Measurements from ENCODE around the gene TCEA2.

Gene TCEA2

GRCh38 chr20:64042054-64042781, 20.8 kb upstream of the TCEA2 start:
- Histone ChIP-seq H3K4me3 (ENCODE audit: extremely low read depth, insufficient read depth, low read length, poor library complexity, severe bottlenecking) (peak overlapping the region; percentile 23), H3K36me3 (ENCODE audit: control insufficient read depth, insufficient read depth, low read length) (peaks cover 3% of the 10 kb centered on the region), H3K4me1 (ENCODE audit: control insufficient read depth, insufficient read depth, low read length, poor library complexity, severe bottlenecking) (peaks cover 11% of the 10 kb centered on the region), H3K9me3 (ENCODE audit: control insufficient read depth, low read length) (no peaks in the 10 kb centered on the region), H3K27ac (ENCODE audit: low read depth, low read length, severe bottlenecking) (no peak overlapping the region)
- 5 to 8% methylated on average over 12 to 25 of the region's 55 CpGs for WGBS, 2 experiments (ENCODE audit: insufficient coverage in 2 of 2)

GRCh38 chr20:64043768-64044167, 19.2 kb upstream of the TCEA2 start:
- no peak overlapping the region for H3K4me3 ChIP-seq (ENCODE audit: extremely low read depth, insufficient read depth, low read length, poor library complexity, severe bottlenecking)
- no peaks in the 10 kb centered on the region for H3K9me3 ChIP-seq (ENCODE audit: control insufficient read depth, low read length)
- peaks cover 4% of the 10 kb centered on the region for H3K36me3 ChIP-seq (ENCODE audit: control insufficient read depth, insufficient read depth, low read length)
- peaks cover 11% of the 10 kb centered on the region for H3K4me1 ChIP-seq (ENCODE audit: control insufficient read depth, insufficient read depth, low read length, poor library complexity, severe bottlenecking)
- WGBS, 2 experiments (ENCODE audit: insufficient coverage in 2 of 2) = 96 to 100% methylated on average over 3 of the region's 9 CpGs
- H3K27ac ChIP-seq (ENCODE audit: low read depth, low read length, severe bottlenecking) = no peak overlapping the region

GRCh38 chr20:64044484-64045247, 18.3 kb upstream of the TCEA2 start:
- peaks cover 4% of the 10 kb centered on the region for H3K36me3 ChIP-seq (ENCODE audit: control insufficient read depth, insufficient read depth, low read length)
- no peak overlapping the region for H3K4me3 ChIP-seq (ENCODE audit: extremely low read depth, insufficient read depth, low read length, poor library complexity, severe bottlenecking)
- H3K4me1 ChIP-seq (ENCODE audit: control insufficient read depth, insufficient read depth, low read length, poor library complexity, severe bottlenecking) = peaks cover 12% of the 10 kb centered on the region
- no peak overlapping the region for H3K27ac ChIP-seq (ENCODE audit: low read depth, low read length, severe bottlenecking)
- H3K9me3 ChIP-seq (ENCODE audit: control insufficient read depth, low read length) = no peaks in the 10 kb centered on the region
- WGBS, 2 experiments (ENCODE audit: insufficient coverage in 2 of 2) = 71 to 79% methylated on average over 8 of the region's 14 CpGs

GRCh38 chr20:64045346-64046011, 17.5 kb upstream of the TCEA2 start:
- 72 to 77% methylated on average over 8 to 11 of the region's 11 CpGs for WGBS, 2 experiments (ENCODE audit: insufficient coverage in 2 of 2)
- H3K4me3 ChIP-seq (ENCODE audit: extremely low read depth, insufficient read depth, low read length, poor library complexity, severe bottlenecking) = no peak overlapping the region

DNA sequence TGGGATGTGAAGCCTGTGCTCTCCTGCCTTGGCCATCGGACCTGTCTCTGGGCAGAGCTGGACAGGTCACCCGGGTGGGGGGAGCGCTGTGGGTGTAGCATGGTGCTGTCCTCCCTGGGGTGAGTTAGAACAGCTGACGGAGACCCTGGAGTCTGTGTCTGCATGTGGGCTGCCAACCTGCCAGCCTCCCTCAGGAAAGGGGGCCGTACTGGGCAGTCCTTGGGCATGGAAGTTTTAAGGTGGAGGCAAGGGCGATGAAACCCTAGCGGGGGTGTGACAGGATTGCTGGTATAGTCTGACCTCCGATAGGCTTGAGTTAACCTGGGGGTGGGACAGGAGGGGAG, 16.0 kb upstream of the TCEA2 start:
- no peaks in the 10 kb centered on the region for H3K9me3 ChIP-seq (ENCODE audit: control insufficient read depth, low read length)
- H3K4me3 ChIP-seq (ENCODE audit: extremely low read depth, insufficient read depth, low read length, poor library complexity, severe bottlenecking) = peak overlapping the region; percentile 32
- WGBS, 2 experiments (ENCODE audit: insufficient coverage in 2 of 2) = 96 to 100% methylated on average over 5 to 8 of the region's 8 CpGs

More at GRCh38 chr20:64045346-64046011, 17.5 kb upstream of the TCEA2 start:
- Histone ChIP-seq H3K4me1 (ENCODE audit: control insufficient read depth, insufficient read depth, low read length, poor library complexity, severe bottlenecking) (peaks cover 17% of the 10 kb centered on the region), H3K9me3 (ENCODE audit: control insufficient read depth, low read length) (no peaks in the 10 kb centered on the region), H3K27ac (ENCODE audit: low read depth, low read length, severe bottlenecking) (no peak overlapping the region), H3K36me3 (ENCODE audit: control insufficient read depth, insufficient read depth, low read length) (peaks cover 4% of the 10 kb centered on the region)

DNA sequence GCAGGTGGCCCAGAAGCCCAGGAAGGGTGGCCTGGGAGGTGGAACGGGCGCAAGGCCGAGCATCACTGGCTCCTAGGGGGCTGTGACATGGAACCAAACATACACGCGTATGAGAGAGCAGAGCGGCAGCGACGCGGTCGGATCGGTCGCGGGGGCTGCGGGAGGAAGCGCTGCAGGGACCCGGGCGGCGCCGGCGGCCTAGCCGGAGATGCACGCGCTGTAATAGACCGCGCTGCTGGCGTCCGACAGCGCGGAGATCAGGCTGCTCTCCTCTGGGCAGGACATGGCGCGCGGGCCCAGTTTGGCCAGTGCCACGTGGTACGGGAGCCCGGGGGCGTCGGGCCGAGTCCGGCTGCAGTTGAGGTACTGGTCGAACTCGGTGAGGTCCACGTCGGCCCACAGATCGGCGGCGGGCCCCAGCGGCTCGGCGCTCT, 15.0 kb upstream of the TCEA2 start:
- 10 to 12% methylated on average over 45 to 46 of the region's 49 CpGs for WGBS, 2 experiments (ENCODE audit: insufficient coverage in 2 of 2)
- Histone ChIP-seq H3K27ac (ENCODE audit: low read depth, low read length, severe bottlenecking) (no peak overlapping the region), H3K9me3 (ENCODE audit: control insufficient read depth, low read length) (no peaks in the 10 kb centered on the region), H3K4me1 (ENCODE audit: control insufficient read depth, insufficient read depth, low read length, poor library complexity, severe bottlenecking) (peaks cover 17% of the 10 kb centered on the region), H3K36me3 (ENCODE audit: control insufficient read depth, insufficient read depth, low read length) (peaks cover 4% of the 10 kb centered on the region), H3K4me3 (ENCODE audit: extremely low read depth, insufficient read depth, low read length, poor library complexity, severe bottlenecking) (peak overlapping the region; percentile 32)

More for the DNA sequence above, 16.0 kb upstream of the TCEA2 start:
- Histone ChIP-seq H3K4me1 (ENCODE audit: control insufficient read depth, insufficient read depth, low read length, poor library complexity, severe bottlenecking) (peaks cover 17% of the 10 kb centered on the region), H3K36me3 (ENCODE audit: control insufficient read depth, insufficient read depth, low read length) (peaks cover 4% of the 10 kb centered on the region), H3K27ac (ENCODE audit: low read depth, low read length, severe bottlenecking) (no peak overlapping the region)

- Histone ChIP-seq H3K27ac (ENCODE audit: low read depth, low read length, severe bottlenecking) (no peak overlapping the region), H3K4me3 (ENCODE audit: extremely low read depth, insufficient read depth, low read length, poor library complexity, severe bottlenecking) (peak overlapping the region; percentile 32), H3K4me1 (ENCODE audit: control insufficient read depth, insufficient read depth, low read length, poor library complexity, severe bottlenecking) (peaks cover 19% of the 10 kb centered on the region), H3K9me3 (ENCODE audit: control insufficient read depth, low read length) (no peaks in the 10 kb centered on the region), H3K36me3 (ENCODE audit: control insufficient read depth, insufficient read depth, low read length) (peaks cover 4% of the 10 kb centered on the region)
- WGBS, 2 experiments (ENCODE audit: insufficient coverage in 2 of 2) = 5 to 6% methylated on average over 78 to 82 of the region's 101 CpGs
These were observed 14.5 kb upstream of the TCEA2 start for GRCh38 chr20:64048402-64049044.

DNA sequence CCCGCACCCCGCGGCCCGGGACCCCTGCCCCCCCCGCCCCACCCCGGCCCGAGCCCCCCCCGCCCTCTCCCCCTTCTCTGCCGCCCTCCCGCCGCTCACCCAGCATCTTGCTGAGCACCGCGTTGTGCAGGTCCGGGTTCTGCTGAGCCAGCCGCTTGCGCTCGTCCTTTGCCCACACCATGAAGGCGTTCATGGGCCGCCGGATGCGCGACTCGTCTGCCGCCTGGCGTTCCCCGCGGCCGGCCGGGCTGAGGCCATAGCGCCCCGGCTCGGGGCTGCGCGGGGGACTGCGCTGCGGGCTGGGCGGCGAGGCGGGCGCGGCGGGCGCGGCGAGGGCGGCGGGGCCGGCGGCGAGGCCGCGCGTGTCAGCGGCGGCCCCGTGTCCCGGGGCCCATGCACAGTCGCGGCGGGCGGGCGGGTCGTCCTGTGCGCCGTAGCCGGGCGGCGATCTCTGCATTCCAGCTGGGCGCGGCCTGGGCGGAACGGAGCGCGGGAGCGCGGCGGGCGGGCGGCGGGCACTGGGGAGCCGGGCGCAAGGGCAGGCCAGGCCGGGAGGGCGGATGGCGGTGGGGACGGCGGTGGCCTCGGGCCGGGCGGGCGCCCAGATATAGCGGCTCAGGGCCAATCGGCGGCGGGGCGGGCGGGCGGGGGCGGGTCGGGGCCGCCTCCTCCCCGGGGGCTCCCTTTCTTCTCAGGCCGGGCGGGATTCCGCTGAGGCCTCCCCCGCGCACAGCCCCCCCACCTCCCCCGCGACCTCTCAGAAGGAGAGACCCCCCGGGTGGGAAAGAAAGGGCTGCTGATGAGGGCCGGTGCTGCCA, 13.7 kb upstream of the TCEA2 start, which contains the start of gene SOX18:
TSS of gene SOX18 (minus strand) at position 580 of the 818 bp plus-strand sequence. CDS start at position 457, 123 bp downstream.
- Histone ChIP-seq H3K9me3 (ENCODE audit: control insufficient read depth, low read length) (no peaks in the 10 kb centered on the region), H3K27ac (ENCODE audit: low read depth, low read length, severe bottlenecking) (no peak within 1 kb of the TSS), H3K36me3 (ENCODE audit: control insufficient read depth, insufficient read depth, low read length) (peaks cover 4% of the 10 kb centered on the region), H3K4me1 (ENCODE audit: control insufficient read depth, insufficient read depth, low read length, poor library complexity, severe bottlenecking) (peaks cover 26% of the 10 kb centered on the region), H3K4me3 (ENCODE audit: extremely low read depth, insufficient read depth, low read length, poor library complexity, severe bottlenecking) (peak within 1 kb of the TSS; percentile 32)
- 0 to 1% methylated on average over 32 to 75 of the region's 111 CpGs for WGBS, 2 experiments (ENCODE audit: insufficient coverage in 2 of 2)

GRCh38 chr20:64049878-64050260, 13.1 kb upstream of the TCEA2 start:
- 49 to 51% methylated on average over 10 to 15 of the region's 16 CpGs for WGBS, 2 experiments (ENCODE audit: insufficient coverage in 2 of 2)
- peaks cover 4% of the 10 kb centered on the region for H3K36me3 ChIP-seq (ENCODE audit: control insufficient read depth, insufficient read depth, low read length)
- peaks cover 25% of the 10 kb centered on the region for H3K4me1 ChIP-seq (ENCODE audit: control insufficient read depth, insufficient read depth, low read length, poor library complexity, severe bottlenecking)
- H3K9me3 ChIP-seq (ENCODE audit: control insufficient read depth, low read length) = no peaks in the 10 kb centered on the region
- H3K27ac ChIP-seq (ENCODE audit: low read depth, low read length, severe bottlenecking) = no peak overlapping the region
- peak overlapping the region; percentile 8 for H3K4me3 ChIP-seq (ENCODE audit: extremely low read depth, insufficient read depth, low read length, poor library complexity, severe bottlenecking)

All from mesodermal cell (in vitro differentiated cells).